HepG2 (cell line): Measurements from ENCODE around the gene DGCR2. TPM values are rescaled to one million over a fixed set of nuclear protein-coding genes. Genes with fewer than 3 reads are reported as not detected.

Experiments used
- ATAC-seq: fragments of 200-7000 bp; cut with Tn5 transposase; 3 replicates; pipeline ENCODE4 v1.9.1; 2020; ENCODE audit warnings: mild to moderate bottlenecking, moderate library complexity
- BruUV-seq: library from RNA; stranded (reverse); fragments of 400-500 nt; replicated peaks from 2 replicates; lab custom pipeline; 2021; lab: Mats Ljungman, UMichigan
- CTCF ChIA-PET: fragments of 300-600 bp; formaldehyde crosslinking; extraction: SDS; loops from one replicate; lab custom pipeline; 2021; ENCODE audit warnings: low total read pairs, inconsistent platforms, low intra/inter-chr PET ratio; lab: Yijun Ruan, JAX
- POLR2A ChIA-PET: fragments of 350-600 bp; sonication (Branson Sonifier 250); formaldehyde crosslinking; loops from one replicate; lab custom pipeline; 2020; ENCODE audit warnings: antibody characterized with exemption, inconsistent platforms; lab: Yijun Ruan, JAX
- DNase-seq: peaks from one replicate; pipeline ENCODE4 v3.0.0-alpha.2; 2015; ENCODE audit warnings: low spot score
- FAIRE-seq: peaks from 3 replicates; lab custom pipeline; 2011; peaks lifted over from hg19 to GRCh38; lab: Jason Lieb, UNC
- H2AFZ ChIP-seq: one replicate; pipeline ENCODE4 v1.6.1; 2011; ENCODE audit warnings: low read length, inconsistent platforms
- H3K27ac ChIP-seq: fragments of 300-600 bp; 3 replicates; pipeline ENCODE4 v1.8.0; 2011; ENCODE audit warnings: mixed run types, mild to moderate bottlenecking, mixed read lengths, low read length, inconsistent platforms; ENCODE audit not compliant: insufficient read depth; ENCODE audit errors: extremely low read length
- H3K27me3 ChIP-seq, 2 experiments: fragments of 200-600 bp in 1 of 2; 2 replicates in 1 of 2; 3 replicates in 1 of 2; pipeline versions ENCODE4 v1.6.0 to v1.8.0; 2011; ENCODE audit warnings: low read length in 2 of 2, mild to moderate bottlenecking in 2 of 2, moderate library complexity in 2 of 2, inconsistent platforms in 1 of 2; ENCODE audit not compliant: insufficient read depth in 2 of 2, control insufficient read depth in 1 of 2
- H3K36me3 ChIP-seq, 2 experiments: fragments of 200-600 bp in 1 of 2; replicated peaks in 1 of 2; 2 replicates in 1 of 2; 3 replicates in 1 of 2; pipeline versions ENCODE4 v1.5.1 to v1.8.0; 2011; ENCODE audit warnings: low read length in 2 of 2, inconsistent platforms in 1 of 2; ENCODE audit not compliant: insufficient read depth in 2 of 2, control insufficient read depth in 1 of 2
- H3K4me1 ChIP-seq: 2 replicates; pipeline ENCODE4 v1.5.1; 2012; ENCODE audit warnings: low read length, inconsistent platforms; ENCODE audit not compliant: insufficient read depth
- H3K4me2 ChIP-seq: 2 replicates; pipeline ENCODE4 v1.6.0; 2011; ENCODE audit warnings: low read depth, low read length, inconsistent platforms
- H3K4me3 ChIP-seq, 3 experiments: fragments of 200-600 bp in 1 of 3; sonication (generic), shearing (Covaris generic) in 1 of 3; replicated peaks in 1 of 3; 2 replicates each; pipeline ENCODE4 v1.5.1; 2011 to 2016; ENCODE audit warnings: low read length in 3 of 3, inconsistent platforms in 2 of 3, low read depth in 2 of 3, mild to moderate bottlenecking in 2 of 3, control low read depth in 1 of 3, mixed read lengths in 1 of 3; ENCODE audit not compliant: insufficient read depth in 1 of 3
- H3K79me2 ChIP-seq: one replicate; pipeline ENCODE4 v1.6.1; 2011; ENCODE audit warnings: low read length, inconsistent platforms; ENCODE audit not compliant: insufficient read depth
- H3K9ac ChIP-seq: 2 replicates; pipeline ENCODE4 v1.6.0; 2011; ENCODE audit warnings: mild to moderate bottlenecking, low read depth, low read length, inconsistent platforms; ENCODE audit not compliant: insufficient read depth
- H3K9me3 ChIP-seq: 2 replicates; pipeline ENCODE4 v1.5.1; 2012; ENCODE audit warnings: mild to moderate bottlenecking, low read length
- H4K20me1 ChIP-seq: 2 replicates; pipeline ENCODE4 v1.6.0; 2011; ENCODE audit warnings: inconsistent platforms, mild to moderate bottlenecking, low read length, moderate library complexity; ENCODE audit not compliant: insufficient read depth
- ASH2L ChIP-seq: fragments of 300-600, 200-600 bp; sonication (generic); IDR thresholded peaks from 2 replicates; pipeline ENCODE4 v1.7.0; 2017; ENCODE audit warnings: low read depth, mild to moderate bottlenecking, moderate library complexity, mixed read lengths, low read length; ENCODE audit not compliant: insufficient read length
- ATF4 ChIP-seq, 2 experiments: fragments of 450-650 bp in 1 of 2; sonication (generic) in 1 of 2; formaldehyde crosslinking; IDR thresholded peaks; 2 replicates each; pipeline versions ENCODE4 v1.5.0 to v1.8.0; 2020 to 2022; ENCODE audit warnings: mild to moderate bottlenecking in 1 of 2, missing genetic modification reagents in 1 of 2
- ATM ChIP-seq: fragments of 450-650 bp; IDR thresholded peaks from 2 replicates; pipeline ENCODE4 v1.7.1; 2017; ENCODE audit warnings: mild to moderate bottlenecking, borderline replicate concordance
- CEBPG ChIP-seq: IDR thresholded peaks from 2 replicates; pipeline ENCODE4 v1.6.1; 2016
- E2F5 ChIP-seq: sonication (generic); formaldehyde crosslinking; conservative IDR thresholded peaks from 2 replicates; pipeline ENCODE4 v1.4.0; 2020; ENCODE audit warnings: missing genetic modification reagents
- EEA1 ChIP-seq: sonication (generic); formaldehyde crosslinking; IDR thresholded peaks from 2 replicates; pipeline ENCODE4 v1.5.1; 2020; ENCODE audit warnings: mild to moderate bottlenecking, missing genetic modification reagents, borderline replicate concordance
- GATAD1 ChIP-seq: IDR thresholded peaks from 2 replicates; pipeline ENCODE4 v1.6.1; 2016; ENCODE audit warnings: missing genetic modification reagents, missing compliant biosample characterization
- HDAC6 ChIP-seq: fragments of 200-600 bp; sonication (generic); IDR thresholded peaks from 2 replicates; pipeline ENCODE4 v1.7.0; 2017; ENCODE audit warnings: mild to moderate bottlenecking, antibody characterized with exemption, low read length, low read depth
- HMGXB4 ChIP-seq, 2 experiments: sonication (generic) in 1 of 2; formaldehyde crosslinking in 1 of 2; IDR thresholded peaks; 2 replicates each; pipeline versions ENCODE4 v1.4.0 to v1.6.1; 2018 to 2020; ENCODE audit warnings: missing genetic modification reagents in 2 of 2, borderline replicate concordance in 1 of 2, low read depth in 1 of 2, mild to moderate bottlenecking in 1 of 2, missing biosample characterization in 1 of 2
- IRF9 ChIP-seq: sonication (generic); formaldehyde crosslinking; IDR thresholded peaks from 2 replicates; pipeline ENCODE4 v1.8.0; 2022; ENCODE audit warnings: missing genetic modification reagents, mild to moderate bottlenecking, borderline replicate concordance
- NR2F1 ChIP-seq, 2 experiments: fragments of 450-650 bp in 1 of 2; formaldehyde crosslinking in 1 of 2; IDR thresholded peaks; 2 replicates each; pipeline versions ENCODE4 v1.5.0 to v1.6.1; 2016 to 2020; ENCODE audit warnings: mild to moderate bottlenecking in 1 of 2, missing compliant biosample characterization in 1 of 2, missing genetic modification reagents in 1 of 2, moderate library complexity in 1 of 2
- SIX4 ChIP-seq: sonication (generic); formaldehyde crosslinking; IDR thresholded peaks from 2 replicates; pipeline ENCODE4 v1.4.0; 2020; ENCODE audit warnings: missing genetic modification reagents
- TSC22D2 ChIP-seq: sonication (generic); formaldehyde crosslinking; IDR thresholded peaks from 2 replicates; pipeline ENCODE4 v1.5.1; 2020; ENCODE audit warnings: missing genetic modification reagents, mild to moderate bottlenecking, borderline replicate concordance
- ZNF101 ChIP-seq: sonication (generic); formaldehyde crosslinking; IDR thresholded peaks from 2 replicates; pipeline ENCODE4 v1.4.0; 2020; ENCODE audit warnings: mild to moderate bottlenecking, low read depth, missing genetic modification reagents, borderline replicate concordance
- ZNF274 ChIP-seq: sonication (generic); formaldehyde crosslinking; IDR thresholded peaks from 2 replicates; pipeline ENCODE4 v1.5.1; 2020; ENCODE audit warnings: mild to moderate bottlenecking, missing genetic modification reagents
- ZNF883 ChIP-seq: sonication (generic); formaldehyde crosslinking; IDR thresholded peaks from 2 replicates; pipeline ENCODE4 v1.5.1; 2020; ENCODE audit warnings: mild to moderate bottlenecking, missing genetic modification reagents; ENCODE audit errors: not compliant biosample characterization
- ZSCAN25 ChIP-seq: sonication (generic); formaldehyde crosslinking; IDR thresholded peaks from 2 replicates; pipeline ENCODE4 v1.8.0; 2022; ENCODE audit warnings: mild to moderate bottlenecking, missing genetic modification reagents
- ZUFSP ChIP-seq: sonication (generic); formaldehyde crosslinking; IDR thresholded peaks from 2 replicates; pipeline ENCODE4 v1.9.0; 2021; ENCODE audit warnings: missing genetic modification reagents, mild to moderate bottlenecking, borderline replicate concordance
- WGBS: methylation state at CpG from one replicate; pipeline ENCODE4 v1.1.6; 2017; ENCODE audit warnings: low lambda C conversion rate; 5-methylcytosine and 5-hydroxymethylcytosine counted together
- in situ Hi-C: cut with HindIII; loops from 2 replicates; pipeline ENCODE4 v1.10.0; 2017; ENCODE audit warnings: low pct_unique_long_range_greater_than_20kb; ENCODE audit not compliant: extremely low pct_ligation_motif_present
- intact Hi-C: fragments of 100-400 bp; cut with micrococcal nuclease; formaldehyde crosslinking; loops from one replicate; pipeline ENCODE4 v1.10.0; 2022; ENCODE audit not compliant: unreplicated experiment
- polyA plus RNA-seq, 8 experiments: library from polyadenylated mRNA; depleted of rRNA in 3 of 8; stranded (reverse) in 7 of 8; unstranded in 1 of 8; fragments of >200 nt; fragmentation: Illumina TruSeq in 4 of 8; extraction: Trizol in 4 of 8; gene quantifications; 2 replicates each; pipeline versions ENCODE4 v1.2.1 to v1.2.3, GENCODE V29; 2011 to 2016; ENCODE audit warnings: low read depth in 4 of 8, missing spikeins in 1 of 8, mixed read lengths in 1 of 8; ENCODE audit not compliant: insufficient read depth in 1 of 8
- total RNA-seq, 5 experiments: library from RNA; depleted of rRNA; stranded (reverse); fragments of >200 nt; fragmentation: Illumina TruSeq; extraction: Trizol; gene quantifications; 2 replicates each; pipeline ENCODE4 v1.2.3, GENCODE V29; 2016; ENCODE audit warnings: low read depth in 1 of 5

The DGCR2 gene
- total and polyA plus RNA-seq, 2 of the 13 experiments (the other 11 are each of a cell fraction or from before 2014, with no cell fraction given) = 23.1 to 35.3 TPM

- no peaks in the 10 kb centered on the region for H3K27me3 ChIP-seq
- no peaks in the 10 kb centered on the region for H4K20me1 ChIP-seq
- no peaks in the 10 kb centered on the region for H3K79me2 ChIP-seq
- no peak overlapping the region for H3K27ac ChIP-seq
- H3K4me3 ChIP-seq = no peak overlapping the region
- FAIRE-seq = no peak
- intact Hi-C loops = no loop called here
- in situ Hi-C loops = no loop called here
- no peak overlapping the region for H3K4me2 ChIP-seq
- H3K9ac ChIP-seq = no peak overlapping the region
- no TSS peak for BruUV-seq
- no peaks in the 10 kb centered on the region for H3K9me3 ChIP-seq
- POLR2A ChIA-PET = no interaction called here
- H3K4me1 ChIP-seq = no peaks in the 10 kb centered on the region
- peaks cover 0 to 15% of the 10 kb centered on the region in 2 experiments; a peak in 3 of 5 replicates for H3K36me3 ChIP-seq
- CTCF ChIA-PET = no interaction called here
- ATAC-seq = no peak
- H2AFZ ChIP-seq = no peak overlapping the region
- WGBS = 100% methylated on average over 3 of the region's 4 CpGs
- DNase-seq = no peak
- TF ChIP-seq IRF9 = no peak
- TF ChIP-seq TSC22D2 = no peak
- TF ChIP-seq SIX4 (CRISPR knock-in tag) = no peak
- TF ChIP-seq ATM = no peak
- TF ChIP-seq ZNF101 (CRISPR knock-in tag) = no peak
- TF ChIP-seq HDAC6 = no peak
- no peak for TF ChIP-seq ZUFSP
- TF ChIP-seq EEA1 (CRISPR knock-in tag) = no peak
- no peak for TF ChIP-seq ZSCAN25 (CRISPR knock-in tag)
- no peak for TF ChIP-seq ASH2L
- TF ChIP-seq E2F5 = no peak
- no peak for TF ChIP-seq ATF4 (CRISPR knock-in tag; IDR thresholded peaks at IDR 0.05)
- TF ChIP-seq GATAD1 (CRISPR knock-in tag) = no peak
- no peak for TF ChIP-seq NR2F1 (CRISPR knock-in tag; IDR thresholded peaks at IDR 0.05)
- TF ChIP-seq CEBPG (CRISPR knock-in tag) = no peak
- TF ChIP-seq ZNF274 = no peak
- no peak for TF ChIP-seq HMGXB4 (CRISPR knock-in tag; IDR thresholded peaks at IDR 0.05; ENCODE audit: borderline replicate concordance in 1 of 2, low read depth in 1 of 2)
- TF ChIP-seq ZNF883 (CRISPR knock-in tag) = no peak
These were observed 42.5 kb downstream of the DGCR2 start for GRCh38 chr22:19079691-19080090.
